K562 (cell line): Measurements from ENCODE around the gene SIGMAR1. TPM values are rescaled to one million over a fixed set of nuclear protein-coding genes. Genes with fewer than 3 reads are reported as not detected.

Experiments
- CBX8 ChIP-seq: fragments of 200-600 bp; sonication (generic); IDR thresholded peaks from 2 replicates; pipeline ENCODE4 v1.6.1; 2012; ENCODE audit warnings: borderline replicate concordance, mixed run types, low read depth, mild to moderate bottlenecking, moderate library complexity, mixed read lengths, low read length, control low read depth, inconsistent platforms; ENCODE audit not compliant: poor library complexity, severe bottlenecking; ENCODE audit errors: extremely low read depth
- CTCF ChIP-seq, 3 experiments: IDR thresholded peaks in 2 of 3; conservative IDR thresholded peaks in 1 of 3; 2 replicates each; pipeline ENCODE4 v1.5.1; 2011 to 2012; ENCODE audit warnings: low read length in 3 of 3, mild to moderate bottlenecking in 3 of 3, control low read depth in 2 of 3, improper control_type of control experiment in 1 of 3, inconsistent platforms in 1 of 3, low read depth in 1 of 3, mixed read lengths in 1 of 3, moderate library complexity in 1 of 3; ENCODE audit not compliant: insufficient read depth in 2 of 3
- E2F4 ChIP-seq: sonication (generic); formaldehyde crosslinking; IDR thresholded peaks from 2 replicates; pipeline ENCODE4 v1.8.0; 2022; ENCODE audit warnings: mild to moderate bottlenecking, low read depth, missing genetic modification reagents
- MLLT1 ChIP-seq, 2 experiments: fragments of 450-650 bp; IDR thresholded peaks; 2 replicates each; pipeline ENCODE4 v1.6.1; 2016
- OTX1 ChIP-seq: fragments of 450-650 bp; formaldehyde crosslinking; IDR thresholded peaks from 2 replicates; pipeline ENCODE4 v1.4.0; 2022; ENCODE audit warnings: mild to moderate bottlenecking
- RFX1 ChIP-seq: fragments of 450-650 bp; IDR thresholded peaks from 2 replicates; pipeline ENCODE4 v1.6.1; 2016; ENCODE audit warnings: mild to moderate bottlenecking, moderate library complexity
- RNF2 ChIP-seq: sonication (generic); IDR thresholded peaks from 2 replicates; pipeline ENCODE4 v1.6.1; 2016
- SMARCE1 ChIP-seq: fragments of 450-650 bp; IDR thresholded peaks from 2 replicates; pipeline ENCODE4 v1.7.1; 2016; ENCODE audit warnings: mild to moderate bottlenecking
- SOX6 ChIP-seq: fragments of 450-650 bp; IDR thresholded peaks from 2 replicates; pipeline ENCODE4 v1.6.1; 2014; ENCODE audit warnings: mild to moderate bottlenecking
- TAF1 ChIP-seq: IDR thresholded peaks from 2 replicates; pipeline ENCODE4 v1.6.1; 2011; ENCODE audit warnings: mild to moderate bottlenecking, low read length, moderate library complexity; ENCODE audit not compliant: insufficient read depth, control insufficient read depth, severe bottlenecking; ENCODE audit errors: extremely low read depth
- ZBTB40 ChIP-seq, 2 experiments: fragments of 450-650 bp in 1 of 2; sonication (generic) in 1 of 2; formaldehyde crosslinking in 1 of 2; IDR thresholded peaks; 2 replicates each; pipeline versions ENCODE4 v1.7.1 to v1.9.0; 2016 to 2022; ENCODE audit warnings: inconsistent platforms in 1 of 2, mild to moderate bottlenecking in 1 of 2, missing genetic modification reagents in 1 of 2
- polyA plus RNA-seq, 8 experiments: library from polyadenylated mRNA; depleted of rRNA in 4 of 8; stranded (reverse) in 5 of 8; unstranded in 3 of 8; fragments of >200 nt; fragmentation: Nextera tagmentation in 2 of 8; fragmentation: Illumina TruSeq in 1 of 8; extraction: Ambion mirVana in 2 of 8; extraction: Trizol in 1 of 8; gene quantifications; 2 replicates each; pipeline versions ENCODE4 v1.2.1 to v1.2.3, GENCODE V29; 2011 to 2014; ENCODE audit warnings: inconsistent platforms in 1 of 8, missing spikeins in 1 of 8
- total RNA-seq, 7 experiments: library from RNA; depleted of rRNA in 6 of 7; stranded (reverse); fragments of >200 nt in 6 of 7; fragmentation: Illumina TruSeq in 2 of 7; extraction: Trizol in 2 of 7; gene quantifications; 2 replicates each; pipeline versions ENCODE4 v1.2.1 to v1.2.3, GENCODE V29; 2011 to 2021; ENCODE audit warnings: low replicate concordance in 1 of 7

The SIGMAR1 gene
- total and polyA plus RNA-seq, 9 of the 15 experiments (the other 6 are each of a cell fraction or from before 2014, with no cell fraction given), result 6.9 to 80.0 (median 35.2) TPM

- TF ChIP-seq MLLT1 (IDR thresholded peaks at IDR 0.05), result peak; percentile 28 to 38; a peak in 1 of 4 replicates
- TF ChIP-seq E2F4 (CRISPR knock-in tag), result peak; percentile 62; the same call in 1 of the 2 replicates
- TF ChIP-seq CBX8, result no peak
- TF ChIP-seq SMARCE1, result 0 out of 2 replicates have a peak, but pooled peaks have one; percentile 35
- TF ChIP-seq RFX1, result no peak
- TF ChIP-seq TAF1, result peak; percentile 44
- TF ChIP-seq RNF2, result peak; percentile 41; the same call in 1 of the 2 replicates
- TF ChIP-seq CTCF (IDR thresholded peaks at IDR 0.05 in 2 of 3, conservative IDR thresholded peaks at IDR 0.05 in 1 of 3; ENCODE audit: insufficient read depth in 2 of 3, low read depth in 1 of 3, low read length in 3 of 3), result peak; percentile 7 to 29 (median 20); a peak in 3 of 6 replicates
- TF ChIP-seq SOX6, result 0 out of 2 replicates have a peak, but pooled peaks have one; percentile 23
- peak; percentile 35; the same call in 1 of the 2 replicates for TF ChIP-seq OTX1 (CRISPR knock-in tag)
- TF ChIP-seq ZBTB40 (IDR thresholded peaks at IDR 0.05), result peak; percentile 62
- no peak for TF ChIP-seq ZBTB40 (CRISPR knock-in tag; IDR thresholded peaks at IDR 0.05)
Measured at GRCh38 chr9:34651876-34652601, 14.5 kb upstream of the SIGMAR1 start, which contains the start of gene IL11RA (continued).
